Stimulated activated naive CD8-positive, alpha-beta T cell treated with anti-CD3 and anti-CD28 coated beads, Interleukin-15, Interleukin-2, amounts not matched to agents 100 U/mL and 50 U/mL, for 24 hours (primary cell): ENCODE data around the gene DUSP6.

Experiments used
- ATAC-seq: fragments of 150-1000 bp; cut with Tn5 transposase; one replicate; pipeline ENCODE4 v1.10.0; 2021
- DNase-seq: peaks from one replicate; pipeline ENCODE4 v3.0.0; 2021

Gene DUSP6, protein sequence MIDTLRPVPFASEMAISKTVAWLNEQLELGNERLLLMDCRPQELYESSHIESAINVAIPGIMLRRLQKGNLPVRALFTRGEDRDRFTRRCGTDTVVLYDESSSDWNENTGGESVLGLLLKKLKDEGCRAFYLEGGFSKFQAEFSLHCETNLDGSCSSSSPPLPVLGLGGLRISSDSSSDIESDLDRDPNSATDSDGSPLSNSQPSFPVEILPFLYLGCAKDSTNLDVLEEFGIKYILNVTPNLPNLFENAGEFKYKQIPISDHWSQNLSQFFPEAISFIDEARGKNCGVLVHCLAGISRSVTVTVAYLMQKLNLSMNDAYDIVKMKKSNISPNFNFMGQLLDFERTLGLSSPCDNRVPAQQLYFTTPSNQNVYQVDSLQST

DNA sequence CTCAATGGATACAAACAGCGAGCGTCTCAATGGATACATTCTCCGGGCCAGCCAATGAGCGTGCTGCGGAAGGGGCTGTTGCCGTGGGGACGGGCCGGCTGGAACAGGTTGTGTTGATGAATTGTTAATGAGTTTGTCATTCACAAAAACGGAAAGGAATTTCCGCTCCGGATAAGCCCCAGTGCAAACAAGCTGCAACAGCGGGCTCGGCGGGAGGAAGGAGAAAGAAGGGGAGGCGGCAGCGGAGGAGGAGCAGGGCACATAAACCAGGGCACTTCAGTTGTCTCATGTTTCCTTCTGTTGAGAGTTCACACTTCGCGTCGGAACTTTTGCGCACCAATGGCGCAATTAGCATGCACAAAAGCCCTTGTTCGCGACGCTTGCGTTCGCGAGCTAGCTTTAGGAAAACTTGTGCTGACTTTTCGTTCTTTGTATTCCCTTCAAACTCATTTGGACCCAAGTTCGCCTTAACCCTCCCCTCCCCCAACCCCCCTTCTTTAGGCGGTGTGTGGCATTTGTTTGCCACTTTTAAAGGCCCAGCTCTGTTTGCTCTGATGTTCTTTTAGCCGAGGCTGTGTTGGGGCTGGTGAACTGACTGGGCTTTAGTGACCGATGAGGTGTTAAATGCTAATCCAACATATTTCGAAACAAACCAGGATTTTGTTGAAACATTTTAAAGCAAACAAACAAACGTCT, at the start of gene DUSP6:
Gene DUSP6, minus strand, starts transcription at position 10 of the 696 bp plus-strand sequence. CDS start 462 bp downstream, outside the sequence.
- ATAC-seq: peak; percentile 84

DNA sequence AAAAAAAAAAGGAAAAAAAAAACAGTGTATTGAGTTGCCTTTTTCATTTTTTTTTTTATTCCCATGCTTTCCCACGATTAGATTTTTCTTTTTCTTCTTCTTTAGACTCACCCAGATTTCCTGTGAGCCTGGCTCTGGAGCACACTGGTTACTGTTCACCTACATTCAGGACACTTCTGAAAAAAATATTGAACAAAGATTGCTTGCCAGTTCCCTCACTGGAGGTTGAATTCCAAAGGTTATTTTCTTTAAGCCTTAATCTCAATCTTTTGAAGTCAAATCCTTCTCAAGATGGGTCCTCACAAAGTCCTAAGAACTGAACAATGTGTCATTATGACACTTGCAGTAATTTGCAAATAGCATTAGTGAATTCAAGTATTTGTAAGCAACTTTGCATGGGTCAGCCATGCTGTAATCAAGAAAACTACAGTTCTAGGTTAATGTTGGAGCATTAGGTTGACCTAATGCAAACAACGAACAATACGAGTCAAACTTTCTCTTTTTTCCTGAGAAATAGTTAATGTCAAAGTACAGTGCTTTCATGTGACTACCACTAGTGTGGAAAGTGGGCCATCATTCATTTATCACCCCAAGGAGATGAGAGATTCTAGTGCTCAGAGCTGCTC, 49.2 kb upstream of the DUSP6 start:
- DNase-seq: no peak
- ATAC-seq: no peak

More for the DNA sequence above, at the start of gene DUSP6:
- peak; percentile 87 for DNase-seq

DNA sequence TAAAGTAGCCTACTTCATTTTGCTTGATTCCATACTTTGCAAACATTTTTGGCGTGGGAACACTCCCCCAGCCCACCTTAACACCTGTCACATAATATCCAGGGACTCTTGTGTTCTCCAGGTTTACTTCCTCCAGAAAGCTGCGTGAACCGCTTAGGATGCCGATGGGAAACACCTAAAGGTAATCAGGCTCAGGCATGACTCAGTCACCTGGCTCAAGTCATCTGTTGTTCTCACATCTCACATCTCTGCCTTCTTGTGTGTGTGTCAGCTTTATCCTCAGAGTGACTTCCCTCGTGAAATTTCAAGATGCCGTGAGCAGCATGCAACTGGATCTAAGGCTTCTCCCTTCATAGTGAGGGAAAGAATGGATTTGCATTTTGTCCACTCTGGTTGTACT, 48.1 kb upstream of the DUSP6 start:
- no peak for DNase-seq

DNA sequence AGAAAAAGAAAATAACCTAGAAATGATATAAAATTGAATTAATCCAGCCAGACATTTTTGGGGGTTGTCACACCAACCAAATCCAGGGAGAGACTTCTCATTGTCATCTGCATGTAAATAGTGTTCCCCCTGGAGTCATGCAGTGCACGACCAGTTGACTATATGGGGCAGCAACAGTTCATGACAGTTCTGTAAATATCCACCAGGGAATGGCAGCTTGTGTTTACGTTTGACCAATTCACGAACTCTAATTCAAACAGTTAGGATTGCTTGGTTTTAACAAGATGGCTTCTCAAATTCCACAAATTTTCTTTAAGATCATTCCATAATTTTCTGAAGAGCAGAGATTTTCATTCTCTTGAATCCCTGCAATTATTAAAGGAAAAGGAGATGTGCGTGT, 43.4 kb upstream of the DUSP6 start:
- DNase-seq (no peak), ATAC-seq (no peak)

More for the DNA sequence above, 48.1 kb upstream of the DUSP6 start:
- ATAC-seq: no peak

DNA sequence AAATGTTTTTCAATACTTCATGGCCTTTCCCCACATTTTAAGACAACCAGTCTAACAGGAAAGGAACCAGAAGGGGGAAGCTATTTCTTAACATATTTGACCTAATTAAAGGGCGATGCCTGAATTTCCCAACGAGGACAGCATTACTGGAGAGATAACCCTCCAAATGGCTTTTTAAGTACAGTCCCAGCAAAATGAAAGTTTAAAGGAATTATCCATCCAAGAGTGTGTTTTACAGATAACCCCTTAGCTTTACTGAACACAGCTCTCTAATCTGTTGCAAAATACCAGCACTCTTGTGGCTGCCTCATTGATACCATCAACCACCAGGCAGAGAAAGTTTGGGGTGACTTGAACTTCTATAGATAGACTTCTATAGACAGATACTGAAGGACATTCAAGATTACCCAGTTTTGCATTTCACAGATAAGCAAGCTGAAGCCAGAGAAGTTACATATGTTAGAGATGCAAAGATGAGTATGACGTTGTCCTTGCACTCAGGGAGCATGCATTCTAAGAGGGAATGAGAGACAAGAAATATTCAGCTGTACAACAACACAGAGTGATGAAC, 41.3 kb upstream of the DUSP6 start:
- ATAC-seq (no peak), DNase-seq (no peak)

DNA sequence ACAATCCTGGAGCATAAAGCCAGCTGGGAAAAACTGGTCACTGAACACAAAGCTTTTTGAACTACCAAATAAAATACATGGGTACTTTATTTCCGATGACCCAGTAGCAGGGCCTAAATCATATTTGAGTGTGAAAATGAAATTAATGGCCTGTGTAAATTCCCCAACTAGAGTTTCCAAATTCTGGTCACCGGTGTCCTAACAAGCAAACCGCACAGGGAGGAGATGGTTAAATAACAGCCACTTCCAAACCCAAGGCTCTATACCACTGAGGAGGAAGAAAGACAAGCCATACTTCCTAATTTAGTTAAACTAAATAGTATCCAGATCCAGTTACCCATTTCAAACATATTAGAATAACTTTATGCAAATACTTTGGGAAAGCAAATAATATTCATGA, 40.1 kb upstream of the DUSP6 start:
- DNase-seq (no peak), ATAC-seq (no peak)

DNA sequence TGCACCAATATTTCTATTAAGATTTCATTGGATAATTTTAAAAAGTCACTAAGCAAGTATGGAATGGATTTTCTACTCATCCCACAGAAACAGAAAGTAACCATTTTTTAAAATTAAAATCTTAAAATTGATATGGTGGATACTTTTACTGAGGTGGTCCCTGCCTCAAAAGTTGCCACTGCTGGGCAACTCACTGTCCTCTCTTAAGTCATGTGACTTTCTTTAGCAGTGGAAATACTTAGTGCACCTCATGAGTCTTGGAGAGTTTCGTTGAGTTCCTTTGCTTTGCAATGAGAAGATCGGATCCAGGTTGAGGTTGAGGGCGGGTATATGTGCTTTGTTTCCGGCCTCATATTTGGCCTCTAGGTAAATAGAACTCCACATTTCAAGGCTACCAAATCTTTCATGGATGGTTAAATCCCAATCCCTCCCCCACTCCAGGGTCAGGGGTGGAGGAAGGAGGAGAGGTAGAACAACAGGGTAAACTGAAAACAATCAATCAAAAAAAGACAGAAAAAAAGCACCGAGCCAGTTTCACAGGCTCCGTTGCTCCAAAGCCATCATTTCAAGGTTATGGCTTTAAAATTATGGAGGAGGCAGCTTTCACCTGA, 39.5 kb upstream of the DUSP6 start:
- no peak for ATAC-seq
- DNase-seq: no peak

DNA sequence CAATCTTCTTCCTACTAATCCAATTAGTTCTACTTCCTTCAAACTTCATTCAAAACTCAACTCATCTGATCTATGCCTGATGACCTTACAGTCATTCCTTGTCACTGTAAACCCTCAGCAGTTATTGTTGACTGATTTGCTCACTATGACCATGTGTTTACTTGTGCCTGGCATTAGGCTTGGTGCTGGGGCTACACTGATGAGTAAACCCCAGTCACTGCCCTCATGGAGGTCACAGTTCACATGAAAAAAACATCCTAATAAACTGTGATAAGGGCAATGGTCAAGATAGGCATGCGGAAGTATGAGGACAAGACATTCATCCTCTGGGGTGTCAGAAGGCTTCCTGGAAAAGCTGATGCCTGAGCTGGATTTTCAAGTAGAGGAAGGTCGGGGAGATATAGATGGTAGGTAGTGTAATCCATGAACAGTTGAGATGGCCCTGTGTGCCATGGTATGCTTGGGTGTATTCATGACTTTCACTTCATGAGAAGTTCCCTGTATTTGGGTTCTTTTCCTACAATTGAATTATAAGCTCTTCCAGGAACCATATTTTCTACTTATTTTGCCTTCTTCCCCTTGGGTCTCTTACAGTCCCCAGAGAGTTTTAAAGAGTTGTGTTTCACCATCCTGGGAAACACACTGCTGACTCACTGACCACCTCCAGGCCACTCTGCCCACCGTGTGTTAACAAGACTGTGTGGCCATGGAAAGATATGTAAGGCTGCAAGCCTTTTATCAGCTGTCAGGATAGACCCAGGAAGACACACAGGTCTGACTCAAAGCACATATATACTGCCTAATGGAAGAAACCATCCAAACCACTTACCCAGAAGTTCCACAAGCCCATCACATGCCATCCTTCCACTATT, 38.7 kb upstream of the DUSP6 start:
- peak; percentile 82 for ATAC-seq
- peak; percentile 21 for DNase-seq

DNA sequence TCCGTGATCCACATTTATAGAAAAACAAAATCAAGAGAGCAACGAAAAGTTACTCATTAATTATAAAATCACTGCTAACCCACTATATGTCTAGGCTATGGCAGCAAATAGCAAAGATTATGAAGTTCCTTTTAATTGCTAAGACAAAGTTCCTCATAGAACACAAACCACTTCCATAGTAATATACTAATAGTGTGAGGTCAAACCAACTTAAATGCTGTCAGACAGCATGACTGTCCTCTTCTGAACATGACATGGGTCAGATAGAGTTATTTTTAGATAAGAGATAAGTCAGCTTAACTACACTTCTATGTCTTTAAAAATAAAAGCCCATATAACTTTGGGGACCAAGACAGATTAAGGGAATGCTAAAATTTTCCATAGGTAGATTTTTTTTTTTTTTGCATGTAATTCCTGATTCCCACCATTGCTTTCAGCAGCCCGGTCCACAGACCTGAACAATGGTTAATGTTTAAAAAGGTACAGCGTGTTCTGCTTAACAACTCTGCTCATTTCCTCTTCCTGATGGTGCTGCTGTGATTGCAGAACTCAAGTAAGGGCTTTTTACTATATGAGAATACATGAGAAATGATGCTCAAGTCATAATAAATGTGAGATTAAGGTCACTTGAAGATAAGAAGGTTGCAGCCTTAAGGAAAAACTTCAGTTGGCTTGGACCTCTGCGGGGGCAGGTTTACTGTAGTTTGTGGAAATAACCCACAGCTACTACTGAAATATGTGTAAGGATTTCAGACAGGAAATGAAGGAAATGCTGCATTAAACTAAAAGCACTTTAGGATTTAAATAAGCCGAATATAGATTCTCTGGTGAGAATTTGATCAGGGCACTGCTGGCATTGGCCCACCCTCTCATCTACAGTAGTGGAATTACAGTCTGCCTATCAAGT, 37.7 kb upstream of the DUSP6 start:
- no peak for DNase-seq
- ATAC-seq: no peak

DNA sequence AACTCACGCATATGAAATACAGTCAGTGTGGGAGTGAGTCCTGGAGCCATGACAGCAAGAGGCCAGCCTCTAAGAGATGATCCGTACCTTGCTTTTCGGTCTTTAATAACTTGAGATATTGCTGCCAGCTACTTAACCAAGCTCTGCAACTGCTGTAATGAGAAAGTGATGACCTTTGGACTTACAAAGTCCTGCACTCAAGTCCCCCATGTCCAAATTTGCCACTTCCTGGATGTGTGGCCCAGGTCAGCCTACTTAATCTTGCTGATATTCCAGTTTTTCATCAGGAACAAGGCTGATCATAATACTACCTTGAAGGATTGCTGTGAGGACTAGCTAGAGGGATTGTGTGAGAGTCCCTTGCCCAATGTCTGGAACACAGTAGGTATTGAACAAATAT, 33.8 kb upstream of the DUSP6 start:
- no peak for ATAC-seq
- no peak for DNase-seq

DNA sequence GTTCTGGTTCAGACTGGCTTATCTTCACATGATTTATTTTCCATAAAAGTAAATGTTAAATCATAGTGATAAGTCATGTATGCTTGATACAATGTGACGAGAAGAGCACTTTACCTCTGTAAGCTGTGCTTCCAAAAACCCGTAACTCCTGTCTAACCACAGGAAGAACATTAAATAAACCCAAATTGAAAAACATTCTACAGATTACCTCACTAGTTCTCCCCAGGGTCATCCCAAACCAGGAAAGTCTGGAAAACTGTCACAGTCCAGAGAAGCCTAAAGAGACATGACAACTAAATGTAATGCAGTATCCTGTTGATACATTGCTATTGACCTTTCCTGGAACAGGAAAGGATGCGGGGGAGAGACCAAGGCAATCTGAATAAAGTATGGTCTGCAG, 32.5 kb upstream of the DUSP6 start:
- ATAC-seq (no peak), DNase-seq (no peak)

DNA sequence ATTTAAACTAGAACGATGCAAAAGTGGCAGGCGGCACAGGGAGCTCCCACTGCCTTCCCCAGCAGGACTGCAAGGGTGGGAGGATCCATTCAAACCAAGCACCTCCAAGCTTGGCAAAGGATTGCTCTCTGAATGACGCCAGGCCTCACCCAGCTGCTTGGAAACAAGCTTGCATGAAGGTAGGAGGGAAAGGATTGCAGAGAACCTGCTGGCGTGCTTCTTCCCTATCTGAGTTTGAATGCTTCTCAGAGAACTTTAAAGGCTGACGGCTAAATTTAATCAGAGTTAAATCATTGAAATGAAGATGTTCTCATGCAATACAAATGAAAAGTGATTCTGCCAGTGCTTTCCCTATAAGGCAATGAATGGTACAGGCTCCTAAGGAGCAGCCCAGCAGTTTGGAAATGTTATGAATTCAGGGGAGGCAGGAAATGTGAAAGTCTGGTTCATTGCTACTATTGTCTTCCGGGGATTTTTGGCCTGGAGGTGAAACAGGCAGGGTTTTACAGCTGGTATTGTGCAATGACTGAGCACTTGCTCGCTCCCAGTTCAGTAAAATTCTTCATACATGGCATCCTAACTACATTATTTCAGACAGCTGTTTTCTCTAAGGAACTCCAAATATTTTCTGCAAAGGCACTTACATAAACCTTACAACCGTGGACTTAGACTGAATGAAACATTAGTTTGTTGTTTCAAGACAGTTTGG, 31.9 kb upstream of the DUSP6 start:
- DNase-seq (no peak), ATAC-seq (no peak)

DNA sequence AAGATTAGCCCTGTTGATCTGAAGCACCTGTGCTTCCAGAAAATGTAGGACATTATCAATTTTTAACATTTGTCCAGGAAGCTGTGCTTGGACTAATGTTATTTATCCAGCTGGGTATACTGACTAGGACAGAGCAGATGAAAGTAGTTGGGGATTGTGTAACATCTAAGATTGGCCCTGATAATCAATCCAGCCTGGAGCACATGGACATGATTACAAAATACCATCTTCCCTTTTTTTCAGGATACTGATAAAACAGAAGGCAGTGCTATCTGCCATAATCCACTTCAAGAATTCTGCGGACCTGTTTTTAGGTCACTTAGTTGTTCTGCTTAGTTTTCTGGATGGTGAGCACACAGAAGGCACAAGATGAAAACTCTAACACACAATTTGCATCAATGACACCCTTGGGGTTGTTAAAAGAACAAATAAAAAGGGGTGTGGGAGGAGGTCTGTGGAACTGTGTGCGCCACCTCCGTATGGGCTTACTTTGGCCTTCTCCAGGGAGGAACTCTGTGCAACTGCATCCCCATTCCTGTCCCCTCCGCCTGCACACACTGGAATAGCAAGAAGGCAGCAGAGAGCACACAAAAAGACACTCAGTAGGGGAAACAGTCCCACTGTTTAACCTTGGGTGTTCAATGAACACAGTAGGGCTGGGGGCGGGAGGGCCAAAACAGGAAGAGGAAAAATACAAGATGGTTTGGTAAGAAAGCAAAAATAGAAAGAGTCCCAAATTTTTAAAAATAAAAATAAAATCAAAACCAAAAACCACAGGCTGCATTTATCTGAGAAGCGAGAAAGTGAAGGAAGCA, 31.1 kb upstream of the DUSP6 start:
- ATAC-seq: no peak
- no peak for DNase-seq

DNA sequence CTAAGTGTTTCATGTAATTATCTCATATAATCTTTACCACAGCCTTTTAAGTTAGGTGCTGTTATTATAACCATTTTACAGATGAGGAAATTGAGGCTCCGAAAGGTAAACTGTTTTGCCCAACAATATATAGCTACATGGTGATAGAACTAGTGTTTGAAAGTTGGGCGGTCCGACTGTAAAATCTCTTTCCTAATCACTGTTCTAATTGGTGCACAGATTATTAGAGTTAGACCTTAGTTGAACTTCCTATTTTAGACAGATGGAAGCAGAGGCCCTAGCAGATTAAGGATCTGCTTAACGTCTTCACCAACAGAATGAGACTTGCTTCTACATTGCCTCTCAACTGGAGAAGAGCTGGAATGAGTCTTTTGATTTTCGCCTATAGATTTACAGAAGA, 30.0 kb upstream of the DUSP6 start:
- DNase-seq (no peak), ATAC-seq (no peak)

DNA sequence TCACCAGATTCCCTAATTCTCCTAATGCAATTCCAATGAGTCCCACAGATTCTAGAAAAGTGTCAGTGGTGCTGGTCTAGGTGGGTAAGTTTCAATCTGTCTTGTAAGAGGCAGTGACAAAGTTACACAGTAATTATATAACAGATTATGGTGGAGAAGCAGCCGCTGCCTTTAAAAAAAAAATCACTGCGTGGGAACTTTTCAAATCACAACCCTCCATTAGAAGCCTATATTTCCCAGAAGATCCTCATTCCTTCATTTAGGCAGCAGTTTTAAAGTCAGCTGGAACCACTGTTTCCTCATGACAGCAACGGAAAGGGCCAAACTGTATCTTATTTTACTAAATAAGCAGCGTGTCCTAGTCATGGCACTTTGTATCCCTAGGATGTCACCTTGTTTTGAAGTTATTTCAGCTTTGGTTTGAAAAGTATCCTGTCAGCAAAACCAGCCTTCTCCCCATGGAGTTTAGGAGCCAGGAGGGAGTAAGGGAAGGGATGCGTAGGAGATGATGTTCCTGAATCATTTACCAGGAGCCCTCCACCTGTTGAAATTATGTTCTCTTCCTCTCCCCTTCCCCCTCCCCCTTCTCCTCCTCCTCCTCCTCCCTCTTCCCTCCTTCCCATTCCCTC, 27.7 kb upstream of the DUSP6 start:
- no peak for ATAC-seq
- DNase-seq: no peak

DNA sequence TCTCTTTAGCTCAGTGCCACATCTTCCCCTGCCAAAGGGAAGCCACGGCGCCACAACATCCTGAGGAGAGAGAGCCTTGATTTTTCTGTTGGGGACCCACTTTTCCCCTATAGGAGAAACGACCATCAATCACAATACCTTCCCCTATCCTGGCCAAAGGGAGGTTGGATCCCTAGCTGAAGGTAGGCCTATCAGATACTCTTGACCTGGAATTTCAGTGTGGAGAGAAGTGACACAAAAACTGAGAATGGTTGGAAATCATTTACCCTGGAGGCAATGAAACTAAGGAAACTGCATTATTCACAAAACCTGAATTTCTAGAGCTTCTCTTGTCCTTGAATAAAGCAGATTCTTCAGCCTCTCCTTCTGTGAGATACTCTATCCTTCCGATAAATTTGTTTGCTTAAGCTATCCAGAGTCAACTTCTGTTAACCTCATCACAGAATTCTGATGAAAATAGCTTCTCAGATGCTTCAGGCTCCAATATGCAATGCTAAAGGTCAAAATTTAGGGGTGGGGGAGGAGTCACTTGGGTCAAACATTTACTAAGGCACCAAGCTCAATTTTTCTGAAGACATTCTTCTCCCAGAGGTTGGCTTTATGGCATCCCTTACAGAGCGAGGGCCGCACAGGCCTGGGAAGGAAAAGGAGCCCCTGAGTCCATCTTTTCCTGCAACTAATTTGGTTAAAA, 27.0 kb upstream of the DUSP6 start:
- no peak for ATAC-seq
- DNase-seq: no peak

DNA sequence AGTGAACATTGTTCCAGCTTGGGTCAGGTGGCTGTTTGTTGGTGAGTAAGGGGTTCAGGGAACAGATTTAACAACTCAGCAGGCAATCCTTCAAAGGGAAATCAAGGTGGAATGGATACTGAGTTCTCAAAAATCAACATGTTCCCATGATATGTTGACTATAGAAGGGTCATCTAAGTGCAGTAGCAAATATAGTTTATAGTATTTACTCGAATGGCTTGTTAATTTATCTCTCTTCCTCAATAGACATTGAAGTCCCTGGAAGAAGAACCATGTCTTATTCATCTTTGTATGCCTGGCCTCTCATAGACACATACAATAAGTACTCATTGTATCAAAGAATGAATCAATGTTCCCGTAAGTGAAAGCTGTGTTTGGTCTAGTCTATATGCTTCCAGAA, 24.5 kb upstream of the DUSP6 start:
- ATAC-seq (no peak), DNase-seq (no peak)

DNA sequence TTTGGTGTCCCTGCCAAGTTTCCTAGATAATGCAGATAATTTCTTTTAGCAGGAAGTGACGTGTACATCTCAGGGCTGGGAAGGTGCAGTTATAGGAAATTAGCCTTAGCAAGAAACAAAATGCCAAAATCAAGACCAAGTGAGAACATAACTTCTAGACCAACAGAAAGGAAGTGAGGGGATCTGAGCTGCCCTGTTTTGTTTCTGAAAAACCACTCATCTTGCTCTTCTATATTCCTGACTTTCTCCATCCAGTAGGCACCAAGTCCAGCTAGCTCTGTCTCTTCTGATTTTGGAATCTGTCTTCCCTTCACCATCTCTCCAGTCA, 23.9 kb upstream of the DUSP6 start:
- DNase-seq: no peak

More for the DNA sequence above, 23.9 kb upstream of the DUSP6 start:
- peak; percentile 8 for ATAC-seq
